ENCODE data around the gene TCAIM.
"Not testable (repeated sequence)": the region's sequence is repeated elsewhere in the genome, so short reads cannot be mapped to it uniquely, and the experiment has no call there.

Gene TCAIM

GRCh38 chr3:44343421-44343820 is 4.9 kb downstream of the TCAIM start:
- DNase-seq (ENCODE audit: low read depth), result no peak

- not testable (repeated sequence) for DNase-seq (ENCODE audit: low read depth)
Measured at GRCh38 chr3:44346590-44346989, 8.0 kb downstream of the TCAIM start.

- DNase-seq (ENCODE audit: low read depth), result no peak
Measured at GRCh38 chr3:44348993-44349392, 10.4 kb downstream of the TCAIM start.

- DNase-seq (ENCODE audit: low read depth), result no peak
Measured at GRCh38 chr3:44353355-44353924, 14.9 kb downstream of the TCAIM start.

GRCh38 chr3:44355362-44356033 is 16.9 kb downstream of the TCAIM start:
- no peak for DNase-seq (ENCODE audit: low read depth)

GRCh38 chr3:44359146-44359751 is 20.7 kb downstream of the TCAIM start:
- DNase-seq (ENCODE audit: low read depth), result no peak

- no peak for DNase-seq (ENCODE audit: low read depth)
Measured at GRCh38 chr3:44363591-44363990, 25.0 kb downstream of the TCAIM start.

- no peak for DNase-seq (ENCODE audit: low read depth)
Measured at GRCh38 chr3:44365952-44366351, 27.4 kb downstream of the TCAIM start.

GRCh38 chr3:44375450-44375849 is 36.9 kb downstream of the TCAIM start:
- no peak for DNase-seq (ENCODE audit: low read depth)

- DNase-seq (ENCODE audit: low read depth), result no peak
Measured at GRCh38 chr3:44387404-44387803, 48.8 kb downstream of the TCAIM start.

- no peak for DNase-seq (ENCODE audit: low read depth)
Measured at GRCh38 chr3:44392489-44392888, 53.9 kb downstream of the TCAIM start.

- DNase-seq (ENCODE audit: low read depth), result no peak
Measured at GRCh38 chr3:44395714-44396113, 57.1 kb downstream of the TCAIM start.

- no peak for DNase-seq (ENCODE audit: low read depth)
Measured at GRCh38 chr3:44396200-44397171, 57.9 kb downstream of the TCAIM start.

GRCh38 chr3:44398271-44398670 is 59.7 kb downstream of the TCAIM start:
- DNase-seq (ENCODE audit: low read depth), result not testable (repeated sequence)

- no peak for DNase-seq (ENCODE audit: low read depth)
Measured at GRCh38 chr3:44398853-44399252, 60.3 kb downstream of the TCAIM start.

- DNase-seq (ENCODE audit: low read depth), result no peak
Measured at GRCh38 chr3:44400771-44401170, 62.2 kb downstream of the TCAIM start.

- DNase-seq (ENCODE audit: low read depth), result no peak
Measured at GRCh38 chr3:44402548-44402947, 64.0 kb downstream of the TCAIM start.

- no peak for DNase-seq (ENCODE audit: low read depth)
Measured at GRCh38 chr3:44409640-44410410, 71.3 kb downstream of the TCAIM start.

GRCh38 chr3:44411031-44411645 is 72.6 kb downstream of the TCAIM start:
- DNase-seq (ENCODE audit: low read depth), result no peak

GRCh38 chr3:44412365-44412764 is 73.8 kb downstream of the TCAIM start:
- DNase-seq (ENCODE audit: low read depth), result no peak

- no peak for DNase-seq (ENCODE audit: low read depth)
Measured at GRCh38 chr3:44414517-44415090, 76.0 kb downstream of the TCAIM start.

Data from stimulated activated CD8-positive, alpha-beta memory T cell treated with anti-CD3 and anti-CD28 coated beads, Interleukin-4, amount 100 ng/mL, for 24 hours (primary cell).